Diencephalon (tissue), 1 donor: Measurements from ENCODE around the gene KIF6. TPM values are rescaled to one million over a fixed set of nuclear protein-coding genes. Genes with fewer than 3 reads are reported as not detected.

ENCODE experiments used
- small RNA-seq: library from RNA; depleted of rRNA; stranded (forward); fragments of <200 nt; gene quantifications from one replicate; pipeline ENCODE3, GENCODE V24; 2014
- total RNA-seq: library from RNA; depleted of rRNA; stranded (reverse); fragments of >200 nt; gene quantifications from one replicate; pipeline ENCODE4 v1.2.3, GENCODE V29; 2014

KIF6 gene
- total RNA-seq, result 6.7 TPM

GRCh38 chr6:39724787-39725631 is at the start of gene KIF6:
TSS of gene KIF6 (minus strand) at chr6:39725408. CDS start at chr6:39725310, 98 bp downstream.

GRCh38 chr6:39322306-39322850 is 402.8 kb downstream of the KIF6 start, which contains the start of gene KCNK16:
TSS of gene KCNK16 (minus strand) at chr6:39322702. CDS start at chr6:39322540, 162 bp downstream.

GRCh38 chr6:39314273-39314795 is 410.9 kb downstream of the KIF6 start, which contains the start of gene KCNK17:
TSS of gene KCNK17 (minus strand) at chr6:39314419. CDS start at chr6:39314320, 99 bp downstream.

Small RNAs within 50 kb of the gene (small RNA-seq; reads per million reads assigned to genes)
- not detected for gene RNU1-54P

Other genes with a start within 250 kb of the KIF6 start
- gene DAAM2, start 67.0 kb upstream of the KIF6 start, total RNA-seq, result 30.4 TPM
- 9.5 TPM for gene MOCS1, start 209.1 kb upstream of the KIF6 start, total RNA-seq